DOHH2 (cell line): ENCODE data around the gene STX8.

Source experiments
- H3F3A ChIP-seq: fragments of 200-600 bp; sonication (generic), shearing (Covaris generic); 2 replicates; pipeline ENCODE4 v1.6.0; 2016; ENCODE audit warnings: antibody characterized with exemption, mild to moderate bottlenecking; ENCODE audit not compliant: control insufficient read depth, insufficient read depth
- H3K27ac ChIP-seq: fragments of 200-600 bp; sonication (generic); 2 replicates; pipeline ENCODE4 v1.5.1; 2014; ENCODE audit warnings: low read depth, mild to moderate bottlenecking, low read length, moderate library complexity
- H3K27me3 ChIP-seq: fragments of 200-600 bp; sonication (generic); 2 replicates; pipeline ENCODE4 v1.6.1; 2014; ENCODE audit warnings: mild to moderate bottlenecking, low read length, mixed read lengths; ENCODE audit not compliant: control insufficient read depth
- H3K36me3 ChIP-seq: fragments of 200-600 bp; sonication (generic); 2 replicates; pipeline ENCODE4 v1.6.1; 2014; ENCODE audit warnings: mild to moderate bottlenecking, low read length, moderate library complexity, mixed read lengths; ENCODE audit not compliant: control insufficient read depth
- H3K4me1 ChIP-seq: fragments of 200-600 bp; sonication (generic); 2 replicates; pipeline ENCODE4 v1.6.1; 2014; ENCODE audit warnings: mild to moderate bottlenecking, low read length, mixed read lengths; ENCODE audit not compliant: control insufficient read depth
- H3K4me2 ChIP-seq: fragments of 200-600 bp; sonication (generic); 2 replicates; pipeline ENCODE4 v1.6.0; 2014; ENCODE audit warnings: mild to moderate bottlenecking, low read length, moderate library complexity
- H3K4me3 ChIP-seq: fragments of 200-600 bp; sonication (generic); 2 replicates; pipeline ENCODE4 v1.5.1; 2014; ENCODE audit warnings: mild to moderate bottlenecking, low read length, mixed read lengths
- H3K79me2 ChIP-seq: fragments of 200-600 bp; sonication (generic); 2 replicates; pipeline ENCODE4 v1.6.1; 2014; ENCODE audit warnings: mild to moderate bottlenecking, low read length, mixed read lengths; ENCODE audit not compliant: control insufficient read depth
- H3K9me2 ChIP-seq: fragments of 200-600 bp; sonication (generic); replicated peaks from 2 replicates; pipeline ENCODE4 v1.6.1; 2014; ENCODE audit warnings: mild to moderate bottlenecking, low read length, mixed read lengths; ENCODE audit not compliant: control insufficient read depth
- H3K9me3 ChIP-seq: fragments of 200-600 bp; sonication (generic); 2 replicates; pipeline ENCODE4 v1.6.1; 2014; ENCODE audit warnings: antibody characterized with exemption, low read length, mixed read lengths; ENCODE audit not compliant: control insufficient read depth, insufficient read depth
- H4K20me1 ChIP-seq: fragments of 200-600 bp; sonication (generic); 2 replicates; pipeline ENCODE4 v1.6.0; 2014; ENCODE audit warnings: low read depth, mild to moderate bottlenecking, antibody characterized with exemption, low read length, moderate library complexity; ENCODE audit not compliant: control insufficient read depth, insufficient read depth
- CTCF ChIP-seq: fragments of 200-600 bp; sonication (generic); IDR thresholded peaks from one replicate; pipeline ENCODE4 v1.5.1; 2014; ENCODE audit warnings: antibody characterized with exemption, mild to moderate bottlenecking, low read depth, low read length; ENCODE audit not compliant: poor library complexity, severe bottlenecking
- EZH2phosphoT487 ChIP-seq: fragments of 200-600 bp; sonication (generic); IDR thresholded peaks from 2 replicates; pipeline ENCODE4 v1.6.1; 2017; ENCODE audit warnings: borderline replicate concordance, mild to moderate bottlenecking, antibody characterized with exemption, low read length, moderate library complexity, mixed read lengths

STX8 gene

GRCh38 chr17:9284884-9285283, 290.7 kb downstream of the STX8 start:
- Histone ChIP-seq H3K4me3 (no peak overlapping the region), H3F3A (no peaks in the 10 kb centered on the region), H4K20me1 (no peaks in the 10 kb centered on the region), H3K36me3 (no peaks in the 10 kb centered on the region), H3K79me2 (no peaks in the 10 kb centered on the region), H3K4me1 (no peaks in the 10 kb centered on the region), H3K27me3 (no peaks in the 10 kb centered on the region; the same call in 1 of the 2 replicates), H3K9me3 (no peaks in the 10 kb centered on the region), H3K9me2 (no peaks in the 10 kb centered on the region), H3K4me2 (no peak overlapping the region), H3K27ac (no peak overlapping the region)
- no peak for TF ChIP-seq CTCF
- TF ChIP-seq EZH2phosphoT487, result no peak

GRCh38 chr17:9283909-9284308, 291.7 kb downstream of the STX8 start:
- no peak overlapping the region for H3K27ac ChIP-seq
- no peaks in the 10 kb centered on the region for H3F3A ChIP-seq
- no peaks in the 10 kb centered on the region for H4K20me1 ChIP-seq
- H3K9me3 ChIP-seq, result no peaks in the 10 kb centered on the region
- no peaks in the 10 kb centered on the region for H3K4me1 ChIP-seq
- no peaks in the 10 kb centered on the region for H3K36me3 ChIP-seq
- no peak for TF ChIP-seq EZH2phosphoT487
- TF ChIP-seq CTCF, result no peak
- no peaks in the 10 kb centered on the region for H3K79me2 ChIP-seq
- H3K9me2 ChIP-seq, result no peaks in the 10 kb centered on the region
- no peak overlapping the region for H3K4me3 ChIP-seq
- H3K27me3 ChIP-seq, result no peaks in the 10 kb centered on the region
- H3K4me2 ChIP-seq, result no peak overlapping the region

GRCh38 chr17:9279893-9280292, 295.7 kb downstream of the STX8 start:
- no peak overlapping the region for H3K4me3 ChIP-seq
- no peak for TF ChIP-seq EZH2phosphoT487
- TF ChIP-seq CTCF, result no peak
- no peaks in the 10 kb centered on the region for H3K79me2 ChIP-seq
- H3K4me1 ChIP-seq, result no peaks in the 10 kb centered on the region
- H3F3A ChIP-seq, result no peaks in the 10 kb centered on the region
- H3K36me3 ChIP-seq, result no peaks in the 10 kb centered on the region
- H3K9me3 ChIP-seq, result no peaks in the 10 kb centered on the region
- no peaks in the 10 kb centered on the region for H4K20me1 ChIP-seq
- no peak overlapping the region for H3K27ac ChIP-seq
- H3K27me3 ChIP-seq, result no peaks in the 10 kb centered on the region
- H3K4me2 ChIP-seq, result no peak overlapping the region
- no peaks in the 10 kb centered on the region for H3K9me2 ChIP-seq

- no peaks in the 10 kb centered on the region for H3K9me2 ChIP-seq
- H3K9me3 ChIP-seq, result no peaks in the 10 kb centered on the region
- H3K27me3 ChIP-seq, result no peaks in the 10 kb centered on the region
- H3K4me3 ChIP-seq, result no peak overlapping the region
- TF ChIP-seq CTCF (no peak), EZH2phosphoT487 (no peak)
- no peak overlapping the region for H3K4me2 ChIP-seq
- H3F3A ChIP-seq, result no peaks in the 10 kb centered on the region
- H4K20me1 ChIP-seq, result no peaks in the 10 kb centered on the region
- H3K36me3 ChIP-seq, result no peaks in the 10 kb centered on the region
- no peaks in the 10 kb centered on the region for H3K79me2 ChIP-seq
- H3K4me1 ChIP-seq, result no peaks in the 10 kb centered on the region
- H3K27ac ChIP-seq, result no peak overlapping the region
Measured at GRCh38 chr17:9274973-9275372, 300.6 kb downstream of the STX8 start.
